Colonic mucosa (tissue), 4 donors: Measurements from ENCODE around the gene FTO. TPM values are rescaled to one million over a fixed set of nuclear protein-coding genes. Genes with fewer than 3 reads are reported as not detected.

Experiments used
- DNase-seq: peaks from one replicate; pipeline ENCODE4 v3.0.0-alpha.2; 2020
- H3K27ac ChIP-seq: fragments of 200-600 bp; one replicate; pipeline ENCODE4 v1.8.0; 2021
- H3K27me3 ChIP-seq: fragments of 200-600 bp; one replicate; pipeline ENCODE4 v1.8.0; 2021
- H3K36me3 ChIP-seq: fragments of 200-600 bp; one replicate; pipeline ENCODE4 v1.8.0; 2021
- H3K4me1 ChIP-seq: fragments of 200-600 bp; one replicate; pipeline ENCODE4 v1.8.0; 2021; ENCODE audit warnings: mild to moderate bottlenecking
- H3K4me3 ChIP-seq: fragments of 200-600 bp; one replicate; pipeline ENCODE4 v1.8.0; 2021
- H3K9ac ChIP-seq, 2 donors: one replicate each; pipeline ENCODE4 v1.7.0; 2013; ENCODE audit warnings: control low read depth in 2 of 2, low read depth in 2 of 2, low read length in 2 of 2
- H3K9me3 ChIP-seq: fragments of 200-600 bp; one replicate; pipeline ENCODE4 v1.8.0; 2021
- intact Hi-C: fragments of 100-400 bp; cut with DNase I; formaldehyde crosslinking; loops from one replicate; pipeline ENCODE4 v1.14.1; 2022
- total RNA-seq, 2 donors: library from RNA; stranded (reverse); fragmentation: NEBNext Ultra II Directional in 1 of 2; extraction: Animal tissue kit (Norgen Biotek cat#: 25700) in 1 of 2; gene quantifications; one replicate each; pipeline ENCODE4 v1.2.1, GENCODE V29; 2021
- TF ChIP-seq, protein P1 (sequence below): fragments of 200-600 bp; IDR thresholded peaks from one replicate; pipeline ENCODE4 v1.8.0; 2022; ENCODE audit warnings: antibody characterized with exemption, mild to moderate bottlenecking
- donor health status: healthy.
- donor health status: DM: no; HTN: no; CAD: no.
- donor health status: DM: no; HTN: no; CAD: no.

The FTO gene
- total RNA-seq, 2 donors from 2014 or later, result 38.3 to 39.2 TPM

DNA sequence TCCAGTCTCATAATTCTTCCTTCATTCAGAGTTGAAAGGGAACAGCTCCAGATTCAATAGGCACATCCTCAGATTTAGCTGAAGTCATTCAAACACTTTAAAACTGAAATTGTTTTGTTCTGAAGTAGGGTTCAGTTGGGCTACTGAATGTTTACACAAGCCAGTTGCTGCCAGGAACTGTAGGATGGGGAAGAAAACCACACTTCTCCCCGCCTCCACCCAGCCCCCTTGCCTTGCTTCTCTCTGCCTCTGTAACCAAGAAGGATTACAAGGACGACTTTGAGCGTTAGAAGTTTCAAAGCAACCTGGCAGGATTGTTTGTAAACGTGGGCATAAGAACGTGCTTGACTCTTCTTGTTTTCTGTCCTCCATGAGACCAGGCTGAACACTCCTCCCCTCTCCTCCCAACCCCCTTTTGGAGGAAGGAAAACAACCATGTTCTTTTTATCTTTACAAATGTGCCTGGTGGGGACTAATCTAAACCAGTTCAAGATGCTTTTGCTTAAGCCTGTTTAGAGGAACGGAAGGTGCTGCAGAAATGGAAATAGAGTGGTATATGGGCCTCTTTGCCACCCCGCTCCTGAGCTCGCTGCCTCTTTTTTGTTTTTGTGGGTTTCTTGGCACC, 287.9 kb downstream of the FTO start:
- DNase-seq, result no peak
- Histone ChIP-seq H3K4me3 (no peak overlapping the region), H3K27ac (no peak overlapping the region)

DNA sequence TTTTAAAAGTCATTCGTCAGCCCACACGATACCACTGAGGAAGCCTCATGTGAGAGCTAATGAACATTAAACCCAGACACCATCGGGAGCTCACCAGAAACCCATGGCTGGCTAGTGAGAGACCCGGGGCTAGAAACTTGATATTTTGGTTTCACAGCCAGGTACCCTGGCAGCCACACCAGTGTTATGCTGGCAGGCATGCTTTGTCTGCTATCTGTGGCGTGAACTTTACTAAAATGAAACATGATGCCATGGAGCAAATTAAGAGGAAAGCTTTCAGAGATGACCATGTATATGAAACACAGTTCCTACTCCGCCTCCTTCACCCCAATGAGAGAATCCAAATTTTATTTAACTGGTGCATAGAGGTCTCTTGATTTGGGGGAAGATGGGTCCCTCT, 291.4 kb downstream of the FTO start:
- Histone ChIP-seq H3K36me3 (no peaks in the 10 kb centered on the region), H3K27me3 (no peaks in the 10 kb centered on the region), H3K4me1 (no peaks in the 10 kb centered on the region), H3K27ac (no peak overlapping the region), H3K4me3 (no peak overlapping the region), H3K9ac (no peak overlapping the region), H3K9me3 (no peaks in the 10 kb centered on the region)
- DNase-seq, result no peak
- TF ChIP-seq, protein P1, sequence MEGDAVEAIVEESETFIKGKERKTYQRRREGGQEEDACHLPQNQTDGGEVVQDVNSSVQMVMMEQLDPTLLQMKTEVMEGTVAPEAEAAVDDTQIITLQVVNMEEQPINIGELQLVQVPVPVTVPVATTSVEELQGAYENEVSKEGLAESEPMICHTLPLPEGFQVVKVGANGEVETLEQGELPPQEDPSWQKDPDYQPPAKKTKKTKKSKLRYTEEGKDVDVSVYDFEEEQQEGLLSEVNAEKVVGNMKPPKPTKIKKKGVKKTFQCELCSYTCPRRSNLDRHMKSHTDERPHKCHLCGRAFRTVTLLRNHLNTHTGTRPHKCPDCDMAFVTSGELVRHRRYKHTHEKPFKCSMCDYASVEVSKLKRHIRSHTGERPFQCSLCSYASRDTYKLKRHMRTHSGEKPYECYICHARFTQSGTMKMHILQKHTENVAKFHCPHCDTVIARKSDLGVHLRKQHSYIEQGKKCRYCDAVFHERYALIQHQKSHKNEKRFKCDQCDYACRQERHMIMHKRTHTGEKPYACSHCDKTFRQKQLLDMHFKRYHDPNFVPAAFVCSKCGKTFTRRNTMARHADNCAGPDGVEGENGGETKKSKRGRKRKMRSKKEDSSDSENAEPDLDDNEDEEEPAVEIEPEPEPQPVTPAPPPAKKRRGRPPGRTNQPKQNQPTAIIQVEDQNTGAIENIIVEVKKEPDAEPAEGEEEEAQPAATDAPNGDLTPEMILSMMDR, result no peak
- intact Hi-C loops, result no loop called here

More for the DNA sequence above, 287.9 kb downstream of the FTO start:
- Histone ChIP-seq H3K36me3 (no peaks in the 10 kb centered on the region), H3K27me3 (no peaks in the 10 kb centered on the region), H3K4me1 (no peaks in the 10 kb centered on the region), H3K9me3 (no peaks in the 10 kb centered on the region), H3K9ac (peak overlapping the region in 1 of 2 donors; percentile 6)
- intact Hi-C loops, result no loop called here
- TF ChIP-seq, protein P1, result no peak

DNA sequence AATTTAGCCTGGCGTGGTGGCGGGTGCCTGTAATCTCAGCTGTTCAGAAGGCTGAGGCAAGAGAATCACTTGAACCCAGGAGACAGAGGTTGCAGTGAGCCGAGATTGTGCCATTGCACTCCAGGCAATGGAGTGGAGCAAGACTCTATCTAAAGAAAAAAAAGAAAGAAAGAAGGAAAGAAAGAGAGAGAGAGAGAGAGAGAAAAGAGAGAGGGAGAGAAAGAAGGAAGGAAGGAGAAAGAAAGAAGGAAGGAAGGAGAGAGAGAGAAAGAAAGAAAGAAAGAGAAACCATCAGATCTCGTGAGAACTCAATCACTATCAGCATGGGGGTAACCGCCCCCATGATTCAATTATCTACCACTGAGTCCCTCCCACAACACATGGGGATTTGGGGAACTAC, 293.0 kb downstream of the FTO start:
- TF ChIP-seq, protein P1, result no peak
- no peaks in the 10 kb centered on the region for H3K9me3 ChIP-seq
- H3K27me3 ChIP-seq, result no peaks in the 10 kb centered on the region
- H3K4me3 ChIP-seq, result no peak overlapping the region
- H3K36me3 ChIP-seq, result no peaks in the 10 kb centered on the region
- DNase-seq, result no peak
- intact Hi-C loops, result no loop called here
- no peak overlapping the region for H3K9ac ChIP-seq
- no peak overlapping the region for H3K27ac ChIP-seq
- H3K4me1 ChIP-seq, result no peaks in the 10 kb centered on the region

DNA sequence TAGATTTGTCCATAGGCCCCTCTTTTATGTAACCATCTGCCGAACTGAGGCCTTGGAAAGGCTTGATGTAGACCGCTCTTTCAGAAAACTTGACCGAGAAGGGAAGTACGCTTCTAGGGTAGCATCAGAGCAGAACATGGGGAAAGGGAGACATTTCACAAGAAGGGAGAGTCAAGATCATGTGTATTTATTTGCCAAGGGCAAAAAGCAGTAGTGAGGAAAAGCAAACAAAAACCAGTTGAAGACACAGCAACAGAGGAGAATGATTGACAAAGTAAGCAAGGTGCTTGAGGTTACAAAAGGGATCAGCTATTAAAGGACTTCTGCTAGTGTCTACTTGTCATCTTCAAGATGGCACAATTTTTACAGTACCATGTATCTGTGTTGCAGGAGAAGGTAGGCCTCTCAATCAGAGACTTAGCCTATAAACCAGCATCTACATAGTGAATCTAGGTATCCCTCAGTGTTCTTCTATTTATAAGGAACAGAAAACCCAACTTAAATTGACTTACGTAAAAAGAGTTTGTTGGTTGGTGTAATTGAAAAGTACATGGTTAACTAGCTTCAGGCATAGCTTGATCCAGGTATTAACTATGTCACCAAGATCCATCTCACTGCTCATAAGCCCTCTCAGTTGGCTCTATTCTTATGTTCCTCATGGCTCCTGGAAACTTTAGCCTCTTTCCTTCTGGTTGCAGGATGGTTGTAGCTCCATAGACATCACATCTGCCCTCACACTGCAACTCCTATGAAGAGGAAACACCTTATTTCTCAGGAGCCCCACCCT, 294.3 kb downstream of the FTO start:
- TF ChIP-seq, protein P1, result no peak
- Histone ChIP-seq H3K27ac (no peak overlapping the region), H3K9me3 (no peaks in the 10 kb centered on the region), H3K4me3 (no peak overlapping the region), H3K4me1 (no peaks in the 10 kb centered on the region), H3K36me3 (no peaks in the 10 kb centered on the region), H3K27me3 (no peaks in the 10 kb centered on the region), H3K9ac (no peak overlapping the region)
- no peak for DNase-seq
- intact Hi-C loops, result no loop called here

DNA sequence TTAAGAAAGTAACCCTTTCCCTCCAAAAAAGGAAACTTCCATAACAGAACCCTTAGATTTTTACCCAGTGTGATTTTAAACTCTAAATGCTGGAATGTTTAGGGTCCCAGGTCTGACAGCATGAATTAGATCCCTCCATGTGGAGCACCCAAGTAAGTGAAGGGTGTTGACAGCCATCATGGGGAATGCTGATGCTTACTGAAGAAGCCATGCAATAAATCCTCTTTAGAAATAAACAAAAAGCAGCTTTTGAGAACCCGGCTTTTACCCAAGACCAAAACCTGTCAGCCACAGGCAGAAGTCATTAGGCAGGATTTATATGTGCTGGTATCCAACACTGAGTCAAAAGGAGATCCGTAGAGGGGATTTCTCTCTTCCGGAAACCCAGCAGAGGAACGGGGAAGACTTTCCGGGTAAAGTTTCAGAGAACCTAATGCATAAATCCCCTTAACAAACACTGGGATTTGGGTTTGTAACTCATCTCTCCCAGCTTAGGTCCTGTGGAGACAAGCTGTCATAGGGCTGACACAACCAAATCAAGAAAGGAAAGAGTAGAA, 295.1 kb downstream of the FTO start:
- Histone ChIP-seq H3K27me3 (no peaks in the 10 kb centered on the region), H3K4me3 (no peak overlapping the region), H3K9ac (no peak overlapping the region), H3K9me3 (no peaks in the 10 kb centered on the region), H3K27ac (no peak overlapping the region), H3K4me1 (no peaks in the 10 kb centered on the region), H3K36me3 (no peaks in the 10 kb centered on the region)
- intact Hi-C loops, result no loop called here
- no peak for DNase-seq
- TF ChIP-seq, protein P1, result no peak
